Activated CD4-positive, alpha-beta T cell treated with anti-CD3 and anti-CD28 coated beads, Interleukin-2, amount 50 U/mL, for 4 hours (primary cell): Measurements from ENCODE around the gene PDZD8.

Experiments
- DNase-seq, 2 experiments: peaks; one replicate each; pipeline ENCODE4 v3.0.0-alpha.2; 2020

Gene PDZD8

DNA sequence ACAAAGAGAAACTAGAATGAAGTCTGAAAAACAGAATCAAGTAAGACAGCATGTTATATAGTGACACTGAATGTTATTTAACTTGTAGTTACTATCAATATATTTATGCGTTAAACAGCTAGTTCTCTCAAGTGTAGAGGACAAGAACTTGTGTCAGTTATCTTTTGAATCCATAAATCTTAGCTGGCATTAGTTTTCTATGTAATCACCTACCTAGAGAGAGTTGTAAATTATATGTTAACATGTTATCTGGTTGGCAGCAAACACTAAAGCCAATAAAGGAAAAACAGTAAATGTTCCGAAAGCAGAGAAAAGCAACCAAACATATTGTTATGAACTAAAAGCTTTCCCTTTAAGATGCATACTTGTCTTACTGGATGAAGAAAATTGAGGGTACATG is 97.6 kb downstream of the PDZD8 start:
- DNase-seq: no peak

DNA sequence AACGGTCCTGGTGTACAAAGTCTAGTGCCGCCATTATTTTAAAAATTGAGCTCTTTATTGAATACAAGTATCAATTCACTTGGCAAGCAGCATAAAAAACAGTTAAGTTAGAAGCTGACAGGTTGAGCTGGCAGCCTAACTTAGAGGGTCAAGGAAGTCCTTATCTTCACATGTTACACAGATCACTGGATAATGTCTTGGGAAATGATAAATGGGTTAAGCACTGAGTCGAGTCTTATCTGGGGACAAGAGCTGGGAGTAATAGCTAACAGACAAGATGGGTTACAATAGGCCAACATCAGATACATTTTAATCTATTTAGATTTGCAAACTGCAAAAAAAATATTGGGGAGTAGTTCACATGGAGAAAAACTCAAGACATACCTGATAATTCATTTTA is 100.1 kb downstream of the PDZD8 start:
- no peak for DNase-seq

DNA sequence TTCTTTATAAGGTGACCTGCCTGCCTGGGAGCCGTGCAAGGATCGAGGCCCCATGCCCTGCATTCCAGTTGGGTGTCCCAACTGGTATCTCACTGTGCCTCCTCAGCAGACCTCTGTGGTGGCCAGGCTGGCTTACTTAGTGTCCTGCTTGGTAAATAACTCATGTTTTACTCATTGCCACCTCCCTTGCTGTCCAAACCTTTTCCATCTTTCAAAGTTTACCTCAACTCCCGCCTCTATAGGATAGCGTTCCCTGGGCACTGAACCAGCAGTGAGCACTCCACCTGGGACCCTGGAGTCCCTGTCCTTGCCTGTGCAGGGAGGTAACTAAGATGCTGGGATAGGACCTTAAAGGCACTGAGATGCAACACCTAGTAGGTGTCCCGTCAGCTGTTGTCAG is 100.7 kb downstream of the PDZD8 start:
- DNase-seq: no peak

DNA sequence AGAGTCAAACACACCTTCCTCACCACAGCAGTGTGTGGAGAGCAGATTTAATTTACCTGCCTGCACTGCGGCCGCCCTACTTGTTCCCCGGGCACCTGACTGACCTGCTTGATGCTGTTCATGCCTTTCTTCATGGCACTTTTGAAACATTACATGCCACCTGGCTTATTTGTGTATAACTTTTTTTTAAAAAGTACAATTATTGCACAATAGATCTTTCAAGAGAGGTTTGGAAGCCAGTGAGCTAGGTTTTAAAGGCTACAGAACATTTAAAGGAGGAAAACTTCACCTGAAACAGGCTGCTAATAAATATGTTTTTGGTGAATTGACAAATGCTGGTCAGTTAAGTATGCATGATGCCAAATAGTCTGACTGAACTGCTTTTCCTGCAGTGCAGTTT is 101.3 kb downstream of the PDZD8 start:
- DNase-seq: no peak

DNA sequence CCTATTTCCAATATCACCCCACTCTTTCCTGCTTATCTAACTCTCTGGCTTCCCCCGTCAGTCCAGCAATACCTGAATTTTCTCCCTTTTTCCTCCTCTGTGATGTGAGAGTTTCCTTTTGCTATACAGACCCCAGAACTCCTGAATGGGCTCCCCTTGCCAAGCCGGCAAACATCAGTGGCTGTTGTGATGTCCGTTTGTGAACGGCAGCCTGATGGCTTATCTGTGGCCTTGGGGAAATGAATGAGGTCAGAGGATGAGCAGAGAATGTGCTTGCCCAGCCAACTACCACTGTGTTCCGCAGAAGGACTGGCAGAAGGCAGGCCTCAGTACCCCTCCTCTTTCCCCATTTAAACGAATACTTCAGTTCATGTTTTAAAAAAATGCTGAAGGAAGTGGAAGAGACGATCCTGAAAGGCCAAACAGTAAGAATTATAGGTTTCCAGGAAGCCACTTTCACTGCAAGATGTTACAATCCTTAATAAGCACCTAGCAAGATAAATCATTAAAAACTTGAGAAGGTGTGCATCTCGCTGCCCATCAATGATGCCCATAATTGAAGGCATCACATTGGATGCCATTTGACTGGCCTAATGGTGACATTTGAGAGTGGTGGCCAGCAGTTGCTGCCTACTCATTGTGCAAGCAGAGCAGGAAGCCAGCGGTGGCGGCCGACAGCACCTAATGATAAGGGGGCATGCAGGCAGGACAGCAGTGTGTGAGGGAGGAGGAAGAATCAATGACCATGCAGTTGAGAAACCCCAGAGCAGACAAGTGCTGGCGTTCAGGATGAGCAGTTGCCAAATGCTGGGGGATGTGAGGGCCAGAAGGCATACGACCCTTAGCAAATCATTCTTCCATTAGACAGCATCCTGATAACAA is 102.8 kb downstream of the PDZD8 start:
- DNase-seq: no peak

DNA sequence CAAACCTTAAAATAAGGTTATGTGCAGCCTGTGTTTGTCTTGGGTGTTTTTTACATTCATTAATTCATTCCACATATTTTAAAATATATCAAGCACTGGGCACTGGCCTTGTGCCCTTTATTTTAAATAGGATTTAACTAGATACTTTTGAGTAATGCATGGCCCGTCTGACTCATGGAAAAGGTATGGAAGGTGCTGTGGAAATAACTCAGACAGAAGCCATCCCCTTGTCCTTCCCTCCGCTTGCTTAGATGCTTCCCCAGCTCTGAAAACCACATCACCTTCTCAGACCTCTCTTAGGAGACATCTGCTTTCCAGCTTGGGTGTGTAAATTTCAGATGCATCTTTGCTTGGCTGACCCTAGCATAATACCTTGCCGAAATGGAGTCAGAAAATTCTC is 103.8 kb downstream of the PDZD8 start:
- no peak for DNase-seq

DNA sequence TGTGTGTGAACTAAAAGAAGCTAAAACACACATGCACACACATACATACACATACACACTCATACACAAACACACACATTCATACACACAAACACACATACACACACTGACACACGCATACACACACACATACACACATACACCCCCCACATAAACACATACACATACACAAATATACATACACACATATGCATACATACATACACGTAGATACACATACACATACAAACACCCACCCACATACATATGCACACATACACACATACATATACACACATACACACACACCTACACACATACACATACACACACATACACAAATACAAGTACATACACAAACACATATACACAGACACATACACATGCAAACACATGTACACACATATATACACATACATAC is 106.3 kb downstream of the PDZD8 start:
- no peak for DNase-seq

DNA sequence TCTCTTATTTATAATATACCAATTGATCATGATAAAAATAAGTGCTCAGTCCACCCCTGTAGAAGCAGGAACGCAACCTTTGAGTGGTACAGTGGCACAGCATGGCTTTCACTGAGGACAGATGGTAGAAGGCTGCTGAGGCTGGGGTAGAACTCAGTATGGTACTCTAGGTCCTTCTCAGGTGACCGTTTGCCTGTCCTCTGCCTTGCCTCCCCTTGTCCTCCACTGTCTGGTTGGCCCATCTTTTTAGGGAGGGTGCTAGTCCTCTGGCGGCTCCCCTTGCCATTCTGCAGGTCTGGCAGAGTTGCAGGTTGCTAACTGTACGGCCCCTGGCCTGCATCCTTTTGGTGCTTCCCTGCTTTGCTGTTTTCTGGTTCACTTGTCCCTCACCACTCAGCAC is 107.0 kb downstream of the PDZD8 start:
- no peak for DNase-seq

DNA sequence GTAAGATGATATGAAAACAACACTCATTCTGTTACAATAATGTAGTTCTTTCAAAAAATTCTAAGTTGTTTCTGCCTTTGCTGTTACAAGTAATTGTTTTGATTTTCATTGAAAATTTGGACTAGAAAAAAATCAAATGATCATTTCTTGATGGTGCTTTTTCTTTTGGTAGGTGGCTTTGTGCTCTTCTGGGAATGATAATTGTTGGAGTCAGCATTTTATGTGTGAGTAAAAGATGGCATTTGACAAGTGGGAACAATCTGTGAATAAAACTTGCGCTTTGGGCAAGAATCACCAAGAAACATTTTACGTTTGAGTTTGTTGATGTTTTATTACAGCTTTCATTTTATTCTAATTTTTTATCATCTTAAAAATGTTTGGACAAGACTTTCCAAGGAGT is 108.4 kb downstream of the PDZD8 start:
- no peak for DNase-seq

DNA sequence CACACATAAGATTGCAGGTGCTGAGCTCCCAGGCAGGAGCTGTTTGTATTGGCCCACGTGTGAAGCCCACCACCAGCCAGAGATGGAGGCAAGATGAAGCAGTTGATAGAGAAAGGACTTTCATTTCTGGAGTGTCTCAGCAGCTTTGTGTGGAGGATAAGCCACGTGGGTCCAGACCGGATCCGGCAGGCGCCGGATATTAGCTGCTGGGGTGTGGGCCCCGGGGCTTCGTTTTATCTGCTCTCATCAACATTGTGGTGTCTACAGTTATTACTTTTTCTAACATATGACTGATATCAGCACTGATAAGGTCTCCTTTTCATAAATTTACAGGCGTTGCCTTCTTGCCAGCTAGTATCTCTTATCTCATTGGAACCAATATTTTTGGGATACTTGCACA is 108.8 kb downstream of the PDZD8 start:
- no peak for DNase-seq

DNA sequence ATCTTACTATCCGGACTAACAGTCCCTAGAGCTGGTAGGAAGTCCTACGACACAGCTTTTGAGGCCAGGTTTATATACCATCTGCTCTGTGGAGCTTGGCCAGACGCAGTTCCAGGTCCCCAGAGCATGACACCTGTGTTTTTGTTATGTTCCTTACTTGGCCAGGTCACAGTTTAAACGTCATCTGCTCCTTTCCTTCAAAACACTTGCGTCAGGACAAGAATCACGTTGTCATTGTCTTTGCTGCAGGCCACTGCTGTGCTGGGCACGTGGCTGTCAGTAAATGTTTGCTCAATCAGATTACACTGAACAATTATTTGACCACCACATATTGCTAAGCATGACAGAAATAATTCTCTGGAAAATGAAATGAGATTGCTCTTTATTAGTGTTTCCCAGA is 110.5 kb downstream of the PDZD8 start:
- DNase-seq: no peak

DNA sequence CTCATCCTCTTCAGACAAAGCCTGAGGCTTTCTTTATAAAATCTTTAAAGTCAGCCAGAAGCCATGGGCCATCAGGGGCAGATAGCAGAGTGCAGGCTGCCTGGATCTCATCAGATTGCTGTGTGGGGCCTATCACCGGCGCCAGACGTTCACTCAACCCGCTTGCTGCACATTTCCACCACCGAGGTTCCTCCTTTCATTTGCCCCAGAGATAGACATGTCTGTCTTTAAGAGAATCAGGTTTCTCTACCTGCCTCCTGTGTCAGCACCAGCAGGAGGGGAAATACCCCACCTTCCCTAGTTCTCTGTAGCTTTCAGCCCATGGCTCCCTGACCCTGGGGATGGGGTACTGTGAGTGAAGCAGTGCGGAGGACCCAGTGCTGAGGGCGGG is 112.3 kb downstream of the PDZD8 start:
- no peak for DNase-seq

DNA sequence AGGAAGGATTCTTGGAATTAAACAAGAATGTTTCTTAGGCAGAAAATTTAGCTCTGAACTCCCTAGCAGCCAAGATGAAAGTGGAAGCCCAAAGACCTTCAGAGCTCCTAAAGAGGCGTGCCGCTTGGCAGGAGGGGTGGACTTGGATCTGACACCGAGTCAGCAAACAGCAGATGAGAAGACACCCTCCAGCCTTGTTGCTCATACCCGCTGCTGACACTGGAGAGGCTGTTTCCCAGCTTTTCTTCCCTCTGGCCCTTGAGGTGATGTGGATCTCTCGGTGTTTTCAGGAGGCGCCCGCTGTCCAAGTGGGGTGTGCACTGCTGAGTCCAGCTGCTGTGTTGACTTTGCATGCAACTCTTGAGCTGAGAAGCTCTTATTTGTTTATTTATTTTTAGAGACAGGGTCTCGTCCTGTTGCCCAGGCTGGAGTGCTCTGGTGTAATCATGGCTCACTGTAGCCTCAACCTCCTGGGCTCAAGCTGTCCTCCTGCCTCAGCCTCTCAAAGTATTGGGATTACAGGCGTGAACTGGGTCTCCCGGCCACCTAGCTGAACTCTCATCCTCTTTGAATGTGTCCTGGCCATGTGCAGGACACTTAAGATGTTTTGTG is 112.8 kb downstream of the PDZD8 start:
- no peak for DNase-seq

DNA sequence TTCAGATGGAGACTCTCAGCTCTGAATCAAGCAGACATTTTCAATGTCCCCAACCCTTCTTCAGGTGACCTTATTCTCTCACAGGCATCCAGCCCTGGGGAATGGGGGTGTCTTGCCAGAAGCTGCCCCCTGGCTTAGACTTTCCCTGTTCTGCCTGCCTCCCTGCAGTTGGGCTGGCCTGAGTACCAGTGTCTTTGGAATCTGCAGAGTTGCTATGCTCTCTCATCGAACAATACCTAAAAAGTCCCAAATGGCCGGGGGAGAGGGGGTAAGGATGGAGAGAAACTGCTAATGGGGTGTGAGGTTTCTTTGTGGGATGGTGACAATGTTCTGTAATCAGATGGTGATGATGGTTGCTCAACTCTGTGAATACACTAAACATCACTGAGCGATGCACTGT is 113.7 kb downstream of the PDZD8 start:
- no peak for DNase-seq

DNA sequence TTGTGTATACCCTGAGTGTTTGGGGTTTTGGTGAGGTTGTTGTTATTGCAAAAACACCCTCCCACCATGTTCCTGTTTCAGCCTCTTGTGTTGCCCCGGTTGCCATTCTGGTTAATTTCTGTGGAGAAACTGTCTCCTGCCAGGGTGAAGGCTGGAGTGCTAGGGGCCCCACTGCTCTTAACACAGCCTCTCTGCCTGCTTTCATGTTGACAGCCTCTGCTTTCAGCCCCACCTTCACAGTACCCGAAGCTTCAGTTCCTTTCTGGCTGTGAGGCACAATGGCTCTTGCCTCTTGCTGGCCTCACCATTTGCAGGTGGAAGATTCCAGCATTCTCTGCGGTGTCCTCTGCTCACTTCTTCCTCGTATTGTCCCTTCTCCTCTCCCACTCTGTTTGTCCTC is 115.2 kb downstream of the PDZD8 start:
- no peak for DNase-seq

DNA sequence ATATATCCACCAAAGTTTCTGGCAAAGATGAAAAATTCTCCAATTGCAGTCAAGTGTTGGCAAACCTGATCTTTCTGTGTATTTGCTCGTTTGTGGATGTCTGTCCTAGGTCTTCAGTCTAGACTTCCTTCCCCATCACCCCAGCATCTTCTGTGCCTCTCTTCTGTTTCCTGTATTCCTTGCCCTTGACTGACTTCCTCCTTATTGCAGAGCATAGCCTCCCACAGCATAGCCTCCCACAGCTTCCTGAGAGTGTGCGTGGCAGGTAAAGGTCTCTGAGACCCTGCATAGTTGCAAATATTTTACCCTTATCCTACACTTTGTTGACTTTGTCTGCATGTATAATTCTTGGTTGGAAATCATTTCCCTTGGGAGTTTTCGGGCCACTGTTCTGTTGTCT is 116.0 kb downstream of the PDZD8 start:
- DNase-seq: no peak

DNA sequence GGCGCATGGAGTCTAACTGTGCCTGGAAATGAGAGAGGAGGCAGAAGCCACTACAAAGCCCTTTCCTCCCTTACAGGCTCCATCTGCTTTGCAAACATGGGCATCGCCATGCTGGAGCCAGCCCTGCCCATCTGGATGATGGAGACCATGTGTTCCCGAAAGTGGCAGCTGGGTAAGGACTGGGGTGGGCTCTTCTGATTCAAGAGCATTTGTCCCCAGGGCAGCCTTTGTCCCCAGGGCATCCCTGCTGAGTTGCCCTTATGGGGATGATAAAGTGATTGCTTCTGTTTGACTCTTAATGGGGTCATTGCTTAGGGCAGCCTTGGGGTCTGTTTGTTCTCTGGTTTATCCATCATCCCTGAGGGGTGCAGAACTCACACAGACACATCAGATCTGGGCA is 117.5 kb downstream of the PDZD8 start:
- DNase-seq: no peak

DNA sequence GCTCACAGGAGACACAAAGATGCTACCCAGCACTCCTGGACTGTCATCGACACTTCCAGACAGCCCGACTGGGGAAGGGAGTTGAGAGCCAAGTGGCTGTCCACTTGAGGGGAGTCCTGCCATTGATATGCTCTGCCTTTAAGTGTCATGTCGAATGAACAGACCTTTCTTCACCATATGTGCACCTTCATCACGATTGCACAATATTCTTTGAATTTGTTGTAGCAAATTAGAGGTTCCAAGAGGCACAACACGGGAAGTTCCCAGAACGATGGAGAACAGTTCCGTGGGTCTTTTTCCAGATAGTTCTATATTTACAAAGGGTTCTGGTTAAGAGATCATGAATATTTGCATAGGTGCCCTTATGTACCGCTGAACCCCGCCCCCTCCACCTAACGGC is 118.3 kb downstream of the PDZD8 start:
- no peak for DNase-seq

DNA sequence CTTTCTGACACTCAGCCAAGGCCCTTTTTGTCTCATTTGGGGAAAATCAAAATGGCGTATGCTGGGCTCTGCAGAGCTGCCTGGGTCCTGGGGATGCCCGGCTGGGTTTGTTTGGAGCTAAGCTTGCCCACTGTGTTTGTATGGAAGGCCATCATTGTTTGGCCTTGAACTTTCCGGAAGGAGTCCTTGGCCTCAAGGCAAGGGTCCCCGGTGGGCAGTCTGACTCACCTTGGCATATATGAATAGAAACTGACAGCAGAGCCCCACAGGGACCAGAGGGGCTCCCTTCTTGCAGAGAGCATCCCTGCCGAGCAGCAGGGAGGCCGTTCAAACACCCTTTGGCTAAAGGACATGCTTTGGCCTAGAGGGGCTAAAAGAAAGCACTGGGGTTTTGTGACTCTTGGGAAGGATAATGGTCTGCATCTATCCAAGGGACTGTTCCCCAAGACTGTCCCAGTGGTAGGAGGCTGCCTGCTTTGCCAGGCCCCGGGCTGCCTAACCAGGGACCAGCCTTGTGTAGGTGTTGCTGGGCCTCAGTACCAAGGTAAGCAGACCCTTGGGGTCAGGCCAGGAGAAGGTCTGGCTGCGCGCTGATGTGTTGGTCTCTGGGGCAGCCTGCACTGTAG is 119.3 kb downstream of the PDZD8 start:
- DNase-seq: no peak

DNA sequence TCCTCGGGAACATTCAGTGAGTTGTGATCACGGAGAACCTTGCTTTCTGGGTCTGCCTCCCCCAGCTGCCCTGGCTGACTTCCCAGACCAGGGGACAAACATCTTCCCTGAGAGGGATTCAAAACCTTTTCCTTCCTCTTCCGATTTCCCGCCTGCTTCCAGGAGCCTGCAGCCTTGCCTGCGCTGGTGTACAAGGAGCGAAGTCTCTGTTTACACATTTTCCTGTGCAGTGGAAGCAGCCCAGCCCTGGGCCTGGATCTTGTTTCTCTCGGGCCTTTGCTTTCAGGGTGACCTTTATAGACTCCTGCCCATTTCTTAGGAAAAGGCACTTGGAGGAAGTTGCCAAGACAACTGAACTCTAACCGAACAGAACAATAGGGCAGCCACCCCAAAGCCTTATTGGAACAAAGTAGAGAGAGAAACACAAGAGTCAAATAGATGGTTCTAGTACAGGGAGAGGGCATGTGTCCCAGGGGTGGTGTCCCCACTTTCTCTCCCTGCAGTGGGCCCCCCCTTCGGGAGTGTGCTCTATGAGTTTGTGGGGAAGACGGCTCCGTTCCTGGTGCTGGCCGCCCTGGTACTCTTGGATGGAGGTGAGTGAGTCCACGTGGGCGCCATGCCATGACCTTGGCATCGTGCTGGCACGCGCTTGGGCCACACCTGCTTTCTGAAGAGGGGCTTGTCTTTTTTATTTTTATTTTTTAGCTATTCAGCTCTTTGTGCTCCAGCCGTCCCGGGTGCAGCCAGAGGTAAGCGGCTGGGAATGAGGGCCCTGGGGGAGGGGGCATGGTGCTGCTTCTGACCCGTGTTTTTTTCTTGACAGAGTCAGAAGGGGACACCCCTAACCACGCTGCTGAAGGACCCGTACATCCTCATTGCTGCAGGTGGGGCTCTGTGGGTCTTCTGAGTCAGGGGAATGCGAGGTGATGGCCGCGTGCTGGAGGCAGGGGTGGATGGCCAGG is 120.2 kb downstream of the PDZD8 start:
- DNase-seq: no peak

DNA sequence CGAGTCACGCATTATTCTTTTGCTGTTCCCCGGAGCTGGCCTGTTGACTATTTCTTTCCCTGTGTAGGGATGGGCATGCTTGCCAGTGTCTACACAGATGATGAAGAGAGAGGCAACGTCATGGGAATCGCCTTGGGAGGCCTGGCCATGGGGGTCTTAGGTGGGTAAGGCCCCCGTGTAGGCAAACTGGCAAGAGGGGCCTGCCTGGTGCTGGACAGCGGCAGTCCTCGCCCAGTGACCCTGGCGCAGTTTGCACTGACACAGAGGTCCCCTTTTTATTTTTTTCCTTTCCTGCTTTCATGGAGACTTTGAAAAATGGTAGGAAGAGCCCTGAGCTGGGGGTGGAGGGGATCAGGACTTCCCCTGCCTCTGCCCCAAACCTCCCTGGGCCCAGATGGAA is 120.9 kb downstream of the PDZD8 start:
- DNase-seq: no peak

DNA sequence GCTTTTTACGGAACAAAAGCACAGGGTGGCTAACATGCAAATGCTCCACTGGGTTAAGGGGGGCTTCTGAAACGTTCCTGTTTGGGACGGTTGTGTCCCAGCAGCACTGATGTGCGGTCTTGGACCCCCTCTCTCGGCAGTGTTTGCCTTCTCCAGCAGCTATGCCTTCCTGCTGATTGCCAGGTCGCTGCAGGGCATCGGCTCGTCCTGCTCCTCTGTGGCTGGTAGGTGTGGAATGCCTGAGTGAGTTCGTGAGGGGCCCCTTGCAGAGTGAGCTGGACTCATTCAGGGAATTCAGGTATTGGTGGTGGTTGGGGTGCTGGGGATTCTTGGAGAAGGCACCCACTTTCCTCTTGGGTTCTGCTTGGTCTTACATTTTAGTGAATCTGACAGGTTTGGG is 121.3 kb downstream of the PDZD8 start:
- no peak for DNase-seq

DNA sequence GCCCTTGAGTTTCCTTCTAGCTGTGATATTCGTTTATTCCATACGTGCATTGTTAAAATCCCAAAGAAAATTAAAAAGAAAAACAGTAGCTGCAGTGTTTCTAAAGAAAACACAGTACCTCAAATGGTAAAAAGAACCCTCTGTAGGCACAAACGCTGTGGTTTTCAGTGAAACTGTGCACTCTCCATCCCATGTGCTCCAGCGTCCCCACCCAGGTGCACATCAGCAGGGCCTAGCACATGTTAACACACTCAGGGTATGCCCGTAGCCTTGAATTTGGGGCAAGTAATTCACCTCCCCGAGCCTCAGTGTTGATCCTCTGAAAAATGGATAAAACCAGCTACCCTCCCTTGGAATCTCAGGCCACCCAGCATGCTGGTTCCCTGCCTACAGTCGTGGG is 124.8 kb downstream of the PDZD8 start:
- DNase-seq: no peak
